WTC11 (cell line): ENCODE measurements around the gene DDC. TPM values are rescaled to one million over a fixed set of nuclear protein-coding genes. Genes with fewer than 3 reads are reported as not detected.
A peak's percentile ranks its signal among the peaks of the same experiment; 100 is the strongest.

Experiments
- AR ChIP-seq: fragments of 250-450 bp; sonication (Bioruptor Pico); IDR thresholded peaks from 2 replicates; pipeline ENCODE4 v1.9.0; 2021; ENCODE audit warnings: mild to moderate bottlenecking
- ATF6 ChIP-seq: sonication (generic); formaldehyde crosslinking; IDR thresholded peaks from 2 replicates; pipeline ENCODE4 v1.8.1; 2023; ENCODE audit warnings: mild to moderate bottlenecking, missing genetic modification reagents
- E2F1 ChIP-seq: sonication (generic); formaldehyde crosslinking; IDR thresholded peaks from 2 replicates; pipeline ENCODE4 v1.8.0; 2022; ENCODE audit warnings: mild to moderate bottlenecking, missing genetic modification reagents
- ELF4 ChIP-seq: sonication (generic); formaldehyde crosslinking; IDR thresholded peaks from 2 replicates; pipeline ENCODE4 v1.8.1; 2022; ENCODE audit warnings: low read depth, mild to moderate bottlenecking, moderate library complexity, missing genetic modification reagents
- ESRRA ChIP-seq: sonication (generic); formaldehyde crosslinking; IDR thresholded peaks from 2 replicates; pipeline ENCODE4 v1.8.1; 2022; ENCODE audit warnings: mild to moderate bottlenecking, missing genetic modification reagents, borderline replicate concordance
- FOXJ3 ChIP-seq: sonication (generic); formaldehyde crosslinking; IDR thresholded peaks from 2 replicates; pipeline ENCODE4 v1.9.0; 2021; ENCODE audit warnings: missing genetic modification reagents, mild to moderate bottlenecking, borderline replicate concordance
- FOXK1 ChIP-seq: sonication (generic); formaldehyde crosslinking; IDR thresholded peaks from 2 replicates; pipeline ENCODE4 v1.8.0; 2022; ENCODE audit warnings: mild to moderate bottlenecking, moderate library complexity, missing genetic modification reagents
- FOXP1 ChIP-seq: sonication (generic); formaldehyde crosslinking; IDR thresholded peaks from 2 replicates; pipeline ENCODE4 v1.8.0; 2022; ENCODE audit warnings: missing genetic modification reagents, mild to moderate bottlenecking, moderate library complexity, borderline replicate concordance
- FOXP4 ChIP-seq: sonication (generic); formaldehyde crosslinking; IDR thresholded peaks from 2 replicates; pipeline ENCODE4 v1.8.0; 2022; ENCODE audit warnings: mild to moderate bottlenecking, missing genetic modification reagents
- JAZF1 ChIP-seq: fragments of 250-450 bp; sonication (Bioruptor Pico); IDR thresholded peaks from 2 replicates; pipeline ENCODE4 v1.9.0; 2021; ENCODE audit warnings: moderate library complexity, mild to moderate bottlenecking, inconsistent platforms
- JUN ChIP-seq: sonication (generic); formaldehyde crosslinking; IDR thresholded peaks from 2 replicates; pipeline ENCODE4 v1.8.0; 2023; ENCODE audit warnings: mild to moderate bottlenecking, missing genetic modification reagents
- MAX ChIP-seq: sonication (generic); formaldehyde crosslinking; IDR thresholded peaks from 2 replicates; pipeline ENCODE4 v1.8.0; 2022; ENCODE audit warnings: mild to moderate bottlenecking, missing genetic modification reagents
- MYBL2 ChIP-seq: sonication (generic); formaldehyde crosslinking; IDR thresholded peaks from 2 replicates; pipeline ENCODE4 v1.8.1; 2023; ENCODE audit warnings: mild to moderate bottlenecking, moderate library complexity, missing genetic modification reagents
- PRDM15 ChIP-seq: sonication (generic); formaldehyde crosslinking; IDR thresholded peaks from 2 replicates; pipeline ENCODE4 v1.8.0; 2022; ENCODE audit warnings: missing genetic modification reagents
- PRRX2 ChIP-seq: fragments of 250-450 bp; sonication (Bioruptor Pico); IDR thresholded peaks from 2 replicates; pipeline ENCODE4 v1.8.0; 2021; ENCODE audit warnings: mild to moderate bottlenecking
- TCF7 ChIP-seq: sonication (generic); formaldehyde crosslinking; IDR thresholded peaks from 2 replicates; pipeline ENCODE4 v1.8.0; 2022; ENCODE audit warnings: mild to moderate bottlenecking, low read depth, missing genetic modification reagents, moderate library complexity
- TEAD4 ChIP-seq: sonication (generic); formaldehyde crosslinking; IDR thresholded peaks from 2 replicates; pipeline ENCODE4 v1.8.0; 2022; ENCODE audit warnings: mild to moderate bottlenecking, missing genetic modification reagents
- ZBTB21 ChIP-seq: sonication (generic); formaldehyde crosslinking; IDR thresholded peaks from 2 replicates; pipeline ENCODE4 v1.8.1; 2023; ENCODE audit warnings: mild to moderate bottlenecking, missing genetic modification reagents, borderline replicate concordance
- ZMAT4 ChIP-seq: fragments of 250-450 bp; sonication (Bioruptor Pico); IDR thresholded peaks from 2 replicates; pipeline ENCODE4 v1.9.0; 2021; ENCODE audit warnings: mild to moderate bottlenecking
- ZNF138 ChIP-seq: sonication (generic); formaldehyde crosslinking; conservative IDR thresholded peaks from 2 replicates; pipeline ENCODE4 v1.8.1; 2022; ENCODE audit warnings: mild to moderate bottlenecking, moderate library complexity, missing genetic modification reagents
- ZNF263 ChIP-seq: sonication (generic); formaldehyde crosslinking; IDR thresholded peaks from 2 replicates; pipeline ENCODE4 v1.8.1; 2022; ENCODE audit warnings: low read depth, mild to moderate bottlenecking, moderate library complexity, missing genetic modification reagents
- ZNF281 ChIP-seq: sonication (generic); formaldehyde crosslinking; IDR thresholded peaks from 2 replicates; pipeline ENCODE4 v1.8.0; 2023; ENCODE audit warnings: mild to moderate bottlenecking, missing genetic modification reagents
- ZNF416 ChIP-seq: fragments of 250-450 bp; sonication (Bioruptor Pico); IDR thresholded peaks from 2 replicates; pipeline ENCODE4 v1.9.0; 2021; ENCODE audit warnings: mild to moderate bottlenecking, inconsistent platforms
- ZNF423 ChIP-seq: fragments of 250-450 bp; sonication (Bioruptor Pico); IDR thresholded peaks from 2 replicates; pipeline ENCODE4 v2.1.2; 2022; ENCODE audit warnings: mild to moderate bottlenecking, moderate library complexity
- total RNA-seq: library from RNA; stranded (reverse); gene quantifications from 3 replicates; pipeline ENCODE4 v1.2.3, GENCODE V29; 2021

The DDC gene
- total RNA-seq, 1 experiment from 2014 or later, result not detected

- peak; percentile 78 for TF ChIP-seq E2F1 (CRISPR knock-in tag)
- TF ChIP-seq ZNF138, result no peak
- 0 out of 2 replicates have a peak, but pooled peaks have one; percentile 12 for TF ChIP-seq PRDM15 (CRISPR knock-in tag)
- no peak for TF ChIP-seq ATF6 (CRISPR knock-in tag)
- TF ChIP-seq TEAD4 (CRISPR knock-in tag), result no peak
- TF ChIP-seq ZNF281 (CRISPR knock-in tag), result 0 out of 2 replicates have a peak, but pooled peaks have one; percentile 36
- TF ChIP-seq ZBTB21 (CRISPR knock-in tag), result 0 out of 2 replicates have a peak, but pooled peaks have one; percentile 8
- TF ChIP-seq ZMAT4 (CRISPR knock-in tag), result no peak
- TF ChIP-seq MYBL2 (CRISPR knock-in tag), result peak; percentile 63
- no peak for TF ChIP-seq ESRRA (CRISPR knock-in tag)
- TF ChIP-seq ELF4 (CRISPR knock-in tag), result no peak
- no peak for TF ChIP-seq JUN (CRISPR knock-in tag)
- peak; percentile 77; the same call in 1 of the 2 replicates for TF ChIP-seq FOXP4
- TF ChIP-seq ZNF416, result no peak
- no peak for TF ChIP-seq ZNF263 (CRISPR knock-in tag)
- TF ChIP-seq MAX, result peak; percentile 92
- peak; percentile 79 for TF ChIP-seq FOXP1 (CRISPR knock-in tag)
- no peak for TF ChIP-seq PRRX2
- TF ChIP-seq FOXK1 (CRISPR knock-in tag), result peak; percentile 75
- peak; percentile 87 for TF ChIP-seq ZNF423 (CRISPR knock-in tag)
- TF ChIP-seq JAZF1 (CRISPR knock-in tag), result no peak
- no peak for TF ChIP-seq AR (CRISPR knock-in tag)
- TF ChIP-seq TCF7 (CRISPR knock-in tag), result no peak
- no peak for TF ChIP-seq FOXJ3 (CRISPR knock-in tag)
Measured at GRCh38 chr7:50449881-50450589, 115.2 kb downstream of the DDC start, which contains the start of gene FIGNL1 (continued).
